Chondrocyte (in vitro differentiated cells): ENCODE measurements around the gene TNRC6C. TPM values are rescaled to one million over a fixed set of nuclear protein-coding genes. Genes with fewer than 3 reads are reported as not detected.

ENCODE experiments used
- DNase-seq: peaks from one replicate; pipeline ENCODE4 v3.0.0; 2021; ENCODE audit warnings: mixed read lengths, low spot score
- H3K27ac Mint-ChIP-seq: one replicate; pipeline ENCODE4 v1.8.0; 2021; ENCODE audit warnings: mild to moderate bottlenecking, moderate library complexity, mixed read lengths; ENCODE audit not compliant: unreplicated experiment
- H3K27me3 Mint-ChIP-seq: 2 replicates; pipeline ENCODE4 v1.8.0; 2021; ENCODE audit warnings: low read depth, mixed read lengths
- H3K36me3 Mint-ChIP-seq: 2 replicates; pipeline ENCODE4 v1.8.0; 2021; ENCODE audit warnings: low read depth, mixed read lengths
- H3K4me1 Mint-ChIP-seq: 2 replicates; pipeline ENCODE4 v1.8.0; 2021; ENCODE audit warnings: low read depth, mild to moderate bottlenecking, mixed read lengths
- H3K4me3 Mint-ChIP-seq: one replicate; pipeline ENCODE4 v1.8.0; 2021; ENCODE audit warnings: mild to moderate bottlenecking, moderate library complexity, mixed read lengths; ENCODE audit not compliant: unreplicated experiment
- H3K9me3 Mint-ChIP-seq: 2 replicates; pipeline ENCODE4 v1.8.0; 2021; ENCODE audit warnings: low read depth, mixed read lengths
- CTCF ChIP-seq: fragments of 200-600 bp; sonication (generic); IDR thresholded peaks from 2 replicates; pipeline ENCODE4 v1.5.0; 2021; ENCODE audit warnings: antibody characterized with exemption, mild to moderate bottlenecking, moderate library complexity
- total RNA-seq: library from RNA; stranded (reverse); gene quantifications from 3 replicates; pipeline ENCODE4 v1.2.1, GENCODE V29; 2021

Gene TNRC6C
- total RNA-seq, 1 donor from 2014 or later: 19.8 TPM

- Mint-ChIP-seq H3K4me3 (no peak overlapping the region), H3K9me3 (no peaks in the 10 kb centered on the region), H3K4me1 (peaks cover 3% of the 10 kb centered on the region), H3K36me3 (peaks cover 4% of the 10 kb centered on the region), H3K27ac (no peak overlapping the region), H3K27me3 (no peaks in the 10 kb centered on the region)
- DNase-seq: no peak
- TF ChIP-seq CTCF: no peak
Observed at GRCh38 chr17:78010759-78011158, 52.3 kb downstream of the TNRC6C start.

- no peak for TF ChIP-seq CTCF
- Mint-ChIP-seq H3K4me3 (no peak overlapping the region), H3K27ac (no peak overlapping the region), H3K4me1 (peaks cover 3% of the 10 kb centered on the region), H3K36me3 (peaks cover 4% of the 10 kb centered on the region), H3K27me3 (no peaks in the 10 kb centered on the region), H3K9me3 (no peaks in the 10 kb centered on the region)
- DNase-seq: no peak
Observed at GRCh38 chr17:78012428-78012827, 53.9 kb downstream of the TNRC6C start.

GRCh38 chr17:78013683-78014467 is 55.4 kb downstream of the TNRC6C start:
- no peak for DNase-seq
- H3K27ac Mint-ChIP-seq: no peak overlapping the region
- peaks cover 3% of the 10 kb centered on the region for H3K4me1 Mint-ChIP-seq
- H3K4me3 Mint-ChIP-seq: no peak overlapping the region
- no peaks in the 10 kb centered on the region for H3K27me3 Mint-ChIP-seq
- TF ChIP-seq CTCF: peak; percentile 98
- no peaks in the 10 kb centered on the region for H3K9me3 Mint-ChIP-seq
- H3K36me3 Mint-ChIP-seq: peaks cover 3% of the 10 kb centered on the region

GRCh38 chr17:78014646-78015045 is 56.1 kb downstream of the TNRC6C start:
- DNase-seq: no peak
- Mint-ChIP-seq H3K4me1 (peaks cover 3% of the 10 kb centered on the region), H3K27ac (no peak overlapping the region), H3K9me3 (no peaks in the 10 kb centered on the region), H3K4me3 (no peak overlapping the region), H3K36me3 (peaks cover 1% of the 10 kb centered on the region), H3K27me3 (no peaks in the 10 kb centered on the region)
- no peak for TF ChIP-seq CTCF

DNA sequence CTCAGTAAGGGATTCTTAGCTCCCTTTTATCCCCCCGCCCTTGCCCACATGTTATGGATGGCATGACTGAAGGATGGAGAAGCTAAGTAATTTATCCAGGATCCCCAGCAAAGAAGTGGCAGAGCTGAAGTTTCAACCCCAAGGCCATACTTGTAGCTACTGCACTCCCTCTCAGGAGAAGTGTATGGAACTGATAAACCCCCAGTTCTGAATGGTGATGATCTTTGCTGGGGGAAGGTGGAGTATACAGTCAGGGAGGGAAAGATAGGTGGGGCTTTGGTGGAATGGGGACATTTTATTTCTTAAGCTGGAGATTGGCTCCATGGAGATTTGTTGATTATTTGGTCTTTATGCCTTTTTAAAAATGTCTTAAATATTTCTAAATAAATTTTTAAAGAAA is 58.3 kb downstream of the TNRC6C start:
- TF ChIP-seq CTCF: no peak
- DNase-seq: no peak
- no peak overlapping the region for H3K4me3 Mint-ChIP-seq

More for the DNA sequence above, 58.3 kb downstream of the TNRC6C start:
- H3K9me3 Mint-ChIP-seq: no peaks in the 10 kb centered on the region
- H3K27me3 Mint-ChIP-seq: no peaks in the 10 kb centered on the region
- no peak overlapping the region for H3K27ac Mint-ChIP-seq
- H3K36me3 Mint-ChIP-seq: no peaks in the 10 kb centered on the region
- peaks cover 3% of the 10 kb centered on the region for H3K4me1 Mint-ChIP-seq
